HG03565 (cell line): ENCODE data around the gene RAB29.

Experiments
- ATAC-seq: cut with Tn5 transposase; IDR thresholded peaks from one replicate; pipeline ENCODE4 v1.9.1; 2021; ENCODE audit warnings: mild to moderate bottlenecking, moderate library complexity; ENCODE audit not compliant: unreplicated experiment

The RAB29 gene

DNA sequence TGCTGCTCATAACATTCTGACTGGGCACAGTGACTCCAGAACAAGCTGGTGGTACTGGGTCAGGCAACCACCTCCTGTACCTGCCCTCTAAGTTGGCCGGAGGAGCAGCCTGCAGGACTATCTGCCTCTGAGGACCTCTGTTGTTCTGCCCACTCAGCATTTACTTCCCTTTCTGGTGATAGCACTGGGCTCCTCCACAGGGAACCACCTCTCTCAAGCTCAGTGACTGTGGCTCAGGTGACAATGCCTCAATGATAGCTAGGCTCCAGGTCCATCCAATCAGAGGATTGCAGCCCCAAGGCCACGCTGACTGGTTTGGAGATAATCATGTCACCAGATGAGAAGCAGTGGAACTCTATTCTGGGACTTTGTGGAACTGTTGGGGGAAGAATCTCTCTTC is 21.9 kb upstream of the RAB29 start:
- ATAC-seq: no peak

DNA sequence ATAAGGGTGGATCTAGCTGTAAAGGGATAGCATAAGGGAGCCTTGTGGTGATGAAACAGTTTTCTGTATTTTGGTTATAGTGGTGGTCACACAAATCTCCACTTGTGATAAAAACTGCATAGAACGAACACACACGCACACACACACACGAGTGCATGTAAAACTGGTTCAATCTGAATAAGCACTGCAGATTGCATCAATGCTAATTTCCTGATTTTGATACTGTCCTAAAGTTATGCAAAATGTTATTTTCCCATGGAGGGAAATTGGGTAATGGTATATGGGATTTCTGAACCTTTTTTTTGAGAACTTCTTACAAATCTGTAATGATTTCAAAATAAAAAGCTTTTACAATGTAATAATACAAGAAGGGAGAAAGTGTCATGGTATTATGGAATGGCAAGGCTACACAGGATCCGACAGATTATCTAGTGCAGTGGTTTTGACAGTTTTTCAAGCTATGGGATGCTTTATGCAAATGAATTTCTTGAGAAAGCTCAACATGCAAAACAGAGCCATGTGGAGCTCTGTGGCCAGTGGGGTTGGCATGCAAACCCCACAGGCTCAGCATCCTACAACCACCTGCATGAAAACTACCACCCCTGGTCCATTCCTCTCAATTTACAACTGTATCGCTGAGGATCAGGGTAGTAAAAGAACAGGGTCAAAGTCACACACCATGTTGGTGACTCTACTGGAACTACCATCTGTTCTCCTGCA is 18.9 kb upstream of the RAB29 start:
- ATAC-seq: no peak

DNA sequence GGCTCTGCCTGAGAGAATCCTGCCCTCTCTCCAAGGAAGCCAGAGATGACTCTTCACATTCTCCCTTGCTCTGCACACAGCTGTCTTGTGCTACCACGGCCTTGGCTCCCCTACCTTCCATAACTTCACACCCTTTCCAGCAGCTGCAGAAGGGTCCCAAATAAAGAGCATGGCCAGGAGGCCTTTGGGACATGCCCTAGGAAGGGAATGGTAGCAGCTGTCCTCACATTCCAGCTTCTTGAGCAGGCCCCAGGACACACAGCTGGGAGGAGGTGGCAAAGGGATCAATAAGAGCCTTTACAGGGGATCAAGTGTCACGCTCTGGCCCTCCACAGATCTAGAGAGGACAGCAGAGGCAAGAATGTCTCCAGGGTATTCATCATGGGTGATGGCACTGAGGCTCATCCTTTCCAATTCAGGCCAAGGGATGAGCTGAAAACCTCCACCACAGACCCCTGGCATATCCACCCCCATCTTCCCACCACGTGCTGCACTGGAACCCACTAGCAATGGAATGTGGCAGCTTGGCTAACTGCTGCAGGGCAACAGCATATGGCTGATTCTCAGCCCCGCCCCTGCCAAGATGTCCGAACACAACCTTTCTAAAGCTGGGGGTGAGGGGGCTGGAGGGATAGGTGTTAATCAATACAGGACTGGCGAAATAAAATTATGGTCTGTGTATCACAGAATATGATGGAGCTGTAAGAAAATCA is 17.8 kb upstream of the RAB29 start:
- no peak for ATAC-seq

DNA sequence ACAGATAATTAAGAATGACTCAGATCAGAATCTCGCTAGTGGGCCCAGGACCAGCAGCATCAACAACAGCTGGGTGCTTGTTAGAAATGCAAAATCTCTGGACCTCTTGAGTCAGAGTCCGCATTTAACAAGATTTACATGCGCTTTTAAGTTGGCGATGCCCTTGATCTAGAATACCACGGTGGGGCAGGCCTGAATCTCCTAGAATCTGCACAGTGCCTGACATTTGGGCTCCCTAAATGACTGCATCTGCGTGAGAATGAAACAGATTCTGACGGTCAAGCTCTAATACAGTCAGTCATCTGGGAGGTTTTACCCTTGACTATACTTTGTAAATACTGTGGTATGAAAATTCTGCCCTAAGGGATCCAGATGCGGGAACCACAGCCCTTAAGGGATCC is 17.2 kb upstream of the RAB29 start:
- ATAC-seq: peak; percentile 33

DNA sequence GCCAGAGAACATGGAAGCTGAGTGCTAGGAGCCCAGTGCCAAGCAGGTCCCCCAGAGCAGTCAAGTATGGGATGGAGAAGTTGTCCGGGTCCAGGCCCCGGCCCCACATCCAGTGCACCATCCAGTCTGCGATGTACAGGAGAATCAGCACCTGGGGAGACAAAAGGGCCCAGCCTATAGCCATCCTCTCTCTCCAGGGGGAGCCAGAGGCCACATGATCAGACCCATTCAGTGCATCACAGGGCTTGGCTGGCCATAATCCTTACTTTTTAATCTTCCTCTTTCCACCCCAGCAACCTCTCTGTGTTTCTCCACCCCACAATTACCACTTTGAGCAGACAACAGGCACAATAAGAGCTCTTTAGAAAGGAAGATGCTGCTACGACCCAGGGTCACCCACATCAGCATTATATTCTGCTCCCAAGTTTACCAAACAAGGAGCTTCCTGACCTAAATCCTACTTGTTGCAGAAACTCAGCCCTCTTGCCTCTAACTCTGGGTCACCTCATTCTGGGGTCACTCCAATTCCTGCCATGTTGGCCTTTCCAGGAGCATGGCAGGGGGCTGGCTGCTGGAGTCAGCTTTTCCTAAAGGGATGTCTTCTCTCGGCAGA is 16.4 kb upstream of the RAB29 start:
- no peak for ATAC-seq

DNA sequence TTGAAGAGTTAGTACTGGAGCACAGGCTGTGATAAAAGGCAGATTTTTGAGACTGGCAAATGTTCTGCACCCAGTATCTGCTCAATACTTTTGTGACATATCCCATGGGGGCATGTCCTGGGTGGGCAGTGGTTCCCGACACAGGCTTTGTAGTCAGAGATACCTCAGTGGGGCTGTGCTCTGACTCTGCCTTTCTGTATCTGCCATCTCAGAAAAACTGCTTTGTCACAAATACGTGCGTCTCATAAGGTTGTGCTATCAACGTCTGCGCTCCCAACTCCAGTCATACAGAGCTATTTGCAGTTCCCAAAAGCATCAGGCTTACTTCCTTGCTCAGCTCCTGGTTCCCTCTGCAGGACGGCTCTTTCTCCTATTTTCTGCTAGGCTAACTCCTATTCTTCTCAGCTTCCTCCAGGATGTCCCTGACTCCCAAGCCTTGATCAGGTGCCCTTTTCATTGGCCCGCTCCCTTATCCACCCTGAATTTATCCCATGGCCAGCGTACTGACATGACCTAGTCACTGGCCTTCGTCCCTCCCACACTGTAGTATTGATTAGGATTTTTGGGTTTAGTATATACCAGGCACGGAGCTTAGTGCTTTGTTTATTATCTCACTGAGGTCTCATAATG is 12.1 kb upstream of the RAB29 start:
- ATAC-seq: no peak

- no peak for ATAC-seq
Observed at GRCh38 chr1:205786601-205787000, 11.3 kb upstream of the RAB29 start.

DNA sequence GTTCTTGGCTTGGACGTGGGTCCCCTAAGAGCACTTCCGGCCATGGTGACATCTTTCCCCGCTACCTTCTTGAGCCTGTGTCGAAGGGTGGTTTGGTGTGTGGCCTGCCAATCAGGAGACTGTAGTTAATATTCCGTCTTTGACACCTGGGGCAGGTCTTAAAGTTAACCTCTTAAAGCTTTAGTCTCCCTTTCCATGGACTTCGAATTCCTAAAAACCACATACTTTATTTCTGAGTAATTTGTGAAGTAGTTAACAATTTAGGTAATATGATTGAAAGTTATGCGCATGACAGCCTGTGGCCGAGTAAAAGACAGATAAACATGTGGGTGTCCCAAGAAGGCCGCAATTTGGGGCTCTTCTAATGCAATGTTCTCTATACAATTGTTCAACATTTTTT is 10.2 kb upstream of the RAB29 start:
- no peak for ATAC-seq

DNA sequence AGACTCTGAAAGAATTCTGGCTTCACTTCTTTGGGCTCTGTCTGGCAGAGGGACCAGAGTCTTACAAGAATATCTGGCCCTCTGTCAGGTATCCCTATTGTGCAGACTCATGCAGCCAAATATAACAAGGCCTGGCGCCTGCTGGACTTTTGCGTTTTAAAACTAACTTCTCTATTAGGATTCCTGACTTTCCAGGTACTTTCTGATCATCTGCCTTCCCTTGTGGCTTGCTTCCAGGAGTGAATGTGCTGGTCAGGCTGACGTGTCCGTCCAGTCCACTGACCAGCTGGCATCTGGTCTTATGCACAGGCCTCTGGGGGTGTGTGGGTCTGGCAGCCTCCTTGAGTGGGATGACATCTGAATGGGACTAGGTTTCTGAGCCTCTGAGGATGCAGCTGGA is 8.6 kb upstream of the RAB29 start:
- ATAC-seq: no peak

- ATAC-seq: no peak
Observed at GRCh38 chr1:205783433-205783795, 8.1 kb upstream of the RAB29 start.

DNA sequence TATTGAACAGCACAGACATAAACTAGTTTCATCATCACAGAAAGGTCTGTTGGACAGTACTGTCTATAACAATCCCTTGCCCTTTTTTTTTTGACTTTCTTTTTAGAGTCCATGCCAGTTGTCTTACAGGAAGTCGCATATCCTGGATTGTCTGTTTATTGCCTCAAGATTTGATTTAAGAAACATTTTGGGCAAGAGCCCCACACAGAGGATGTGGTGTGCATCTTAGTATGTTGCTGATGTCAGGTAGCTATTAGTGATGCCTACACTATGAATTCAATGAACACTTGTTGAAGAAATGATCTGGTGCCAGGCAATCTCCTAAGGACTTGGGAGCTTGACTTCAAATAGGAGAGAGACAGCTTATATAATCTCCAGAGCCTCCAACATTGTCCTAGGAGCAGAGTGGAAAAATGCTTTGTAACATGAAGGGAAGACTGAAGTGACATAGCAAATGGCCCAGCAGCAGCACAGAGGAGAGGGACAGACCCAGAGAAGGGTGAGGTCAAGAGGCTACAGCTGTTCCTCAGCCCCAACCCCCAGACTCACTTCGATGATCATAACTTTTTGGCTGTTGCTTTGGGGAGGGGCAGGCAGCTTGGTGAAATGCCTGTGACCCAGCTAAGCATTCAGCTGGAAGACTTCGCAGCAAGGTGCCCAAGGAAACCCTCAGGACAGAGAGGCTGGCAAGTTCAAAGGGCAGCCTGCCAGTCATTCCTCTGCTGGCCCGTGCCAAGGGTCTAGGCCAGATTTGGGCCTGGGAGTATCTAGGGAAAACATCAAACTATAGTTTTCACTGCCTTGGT is 7.5 kb upstream of the RAB29 start:
- no peak for ATAC-seq

DNA sequence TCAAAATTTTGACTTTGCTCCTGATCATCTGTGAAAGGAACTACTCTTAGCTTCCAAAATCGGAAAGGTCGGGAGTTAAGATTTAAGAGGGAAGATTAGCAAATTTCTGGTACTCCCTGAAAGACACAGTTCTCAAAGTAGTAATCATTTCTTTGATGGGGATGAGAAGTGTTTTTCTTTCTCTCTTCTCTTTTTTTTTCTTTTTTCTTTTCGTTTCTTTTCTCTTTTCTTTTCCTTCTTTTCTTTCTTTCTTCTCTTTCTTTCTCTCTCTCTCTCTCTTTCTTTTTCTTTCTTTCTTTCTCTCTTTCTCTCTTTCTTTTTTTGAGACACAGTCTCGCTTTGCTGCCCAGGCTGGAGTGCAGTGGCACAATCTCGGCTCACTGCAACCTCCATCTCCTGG is 5.1 kb upstream of the RAB29 start:
- ATAC-seq: no peak

GRCh38 chr1:205777994-205778393 is 2.7 kb upstream of the RAB29 start:
- no peak for ATAC-seq

GRCh38 chr1:205775717-205776056 is 405 bp upstream of the RAB29 start:
- no peak for ATAC-seq

GRCh38 chr1:205774198-205775014 is 876 bp downstream of the RAB29 start:
- no peak for ATAC-seq

- ATAC-seq: no peak
Observed at GRCh38 chr1:205772607-205773032, 2.7 kb downstream of the RAB29 start.

GRCh38 chr1:205770618-205771017 is 4.7 kb downstream of the RAB29 start:
- ATAC-seq: no peak

- no peak for ATAC-seq
Observed at GRCh38 chr1:205769641-205770365, 5.5 kb downstream of the RAB29 start.

DNA sequence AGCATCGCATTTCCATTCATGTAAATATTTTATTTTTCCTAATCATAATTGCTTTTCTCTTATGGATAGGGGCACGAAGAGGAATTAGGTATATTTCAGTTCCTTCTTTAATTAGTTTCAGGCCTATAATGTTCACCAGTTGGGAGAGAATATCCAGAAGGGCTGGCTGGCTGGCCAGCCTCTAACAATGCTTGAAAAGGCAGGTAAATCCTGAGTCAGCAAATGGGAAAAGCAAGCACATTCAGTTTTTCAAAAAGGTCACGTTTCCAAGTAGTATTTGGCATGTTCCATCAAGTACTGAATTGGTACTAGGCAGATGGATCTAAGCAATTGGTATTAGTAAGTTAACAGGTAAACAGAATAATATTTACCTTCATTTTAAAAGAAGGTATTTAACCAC is 8.0 kb downstream of the RAB29 start:
- no peak for ATAC-seq

GRCh38 chr1:205766570-205766969 is 8.7 kb downstream of the RAB29 start:
- no peak for ATAC-seq
